T-helper 2 cell treated with Interferon-gamma antibody and Interleukin-4, amounts not matched to agents 100 ng/mL and 5 ng/mL, for 36 hours (primary cell): ENCODE data around the gene CCL14. TPM values are rescaled to one million over a fixed set of nuclear protein-coding genes. Genes with fewer than 3 reads are reported as not detected.

Experiments used
- intact Hi-C: fragments of 100-400 bp; cut with micrococcal nuclease; formaldehyde crosslinking; loops from one replicate; pipeline ENCODE4 v1.15.1; 2023
- total RNA-seq: library from RNA; stranded (reverse); gene quantifications from 2 replicates; pipeline ENCODE4 v1.2.3, GENCODE V29; 2022

The CCL14 gene
- total RNA-seq, 1 donor from 2014 or later, result not detected

DNA sequence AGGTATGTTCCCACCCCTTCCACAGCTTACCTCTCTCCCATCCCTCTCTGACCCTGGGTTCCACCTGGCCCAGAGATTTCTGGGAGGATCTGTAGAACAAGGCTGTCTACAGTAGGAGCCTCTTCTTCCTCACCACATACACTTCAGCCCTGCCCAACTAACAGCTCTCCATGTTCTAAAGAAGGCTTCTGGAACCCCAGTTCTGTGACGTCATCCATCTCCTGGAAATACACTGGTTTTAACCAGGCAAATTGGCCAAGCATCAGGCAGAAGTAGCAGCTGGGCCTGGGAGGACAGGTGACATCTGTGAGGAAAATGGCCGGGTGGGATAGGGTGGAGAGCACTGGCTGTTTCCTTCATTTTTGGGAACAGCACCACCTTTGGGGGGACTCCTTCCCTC is 43.0 kb downstream of the CCL14 start, which contains the start of gene LYZL6:
Gene LYZL6, minus strand, starts transcription at position 177 of the 400 bp plus-strand sequence. CDS start 4,357 bp downstream, outside the sequence.
- intact Hi-C loops, result no loop called here

DNA sequence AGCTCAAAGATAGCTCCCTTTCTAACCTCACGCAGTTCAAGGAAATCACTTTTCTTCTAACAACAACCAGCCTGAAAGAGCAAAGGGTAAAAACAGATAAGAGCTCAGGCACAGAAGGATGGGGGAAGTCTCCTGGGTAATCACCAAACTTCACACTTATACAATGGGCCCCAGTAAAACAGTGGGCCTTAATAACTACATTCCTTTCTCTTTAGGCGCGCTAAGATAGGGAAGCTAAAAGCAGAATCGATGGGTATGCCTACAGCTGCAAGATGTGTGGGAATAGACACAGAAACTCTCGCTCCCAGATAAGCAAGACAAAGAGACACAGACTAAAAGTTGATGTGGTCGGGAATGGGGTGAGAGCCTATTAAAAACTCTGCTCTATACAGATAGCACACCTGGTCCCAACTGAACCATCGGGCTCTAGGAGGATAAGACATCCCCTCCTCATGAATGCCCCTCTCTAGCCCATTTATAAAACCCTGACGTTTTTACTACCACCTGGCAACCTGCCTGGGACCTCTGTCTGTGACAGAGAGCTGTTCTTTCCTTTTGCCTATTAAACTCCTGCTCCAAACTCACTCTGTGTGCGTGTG is 43.8 kb downstream of the CCL14 start:
- intact Hi-C loops, result no loop called here

DNA sequence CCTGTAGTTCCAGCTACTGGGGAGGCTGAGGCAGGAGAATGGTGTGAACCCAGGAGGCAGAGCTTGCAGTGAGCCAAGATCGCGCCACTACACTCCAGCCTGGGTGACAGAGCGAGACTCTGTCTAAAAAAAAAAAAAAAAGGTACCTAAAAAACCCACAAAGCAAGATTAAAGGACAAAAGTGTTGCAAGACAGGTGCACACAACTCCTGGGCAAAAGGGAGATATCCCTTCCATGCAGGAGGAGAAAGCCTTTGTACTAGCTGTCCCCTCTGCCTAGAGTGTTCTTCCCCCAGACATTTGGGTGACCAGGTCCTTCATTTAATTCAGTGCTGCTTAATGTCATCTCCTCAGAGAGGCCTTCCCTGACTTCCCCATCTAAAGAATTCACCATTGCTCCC is 48.0 kb downstream of the CCL14 start:
- intact Hi-C loops, result loop anchor here (10.0 kb wide), 1 partner anchor 94 kb away; no protein-coding TSS in a partner anchor

DNA sequence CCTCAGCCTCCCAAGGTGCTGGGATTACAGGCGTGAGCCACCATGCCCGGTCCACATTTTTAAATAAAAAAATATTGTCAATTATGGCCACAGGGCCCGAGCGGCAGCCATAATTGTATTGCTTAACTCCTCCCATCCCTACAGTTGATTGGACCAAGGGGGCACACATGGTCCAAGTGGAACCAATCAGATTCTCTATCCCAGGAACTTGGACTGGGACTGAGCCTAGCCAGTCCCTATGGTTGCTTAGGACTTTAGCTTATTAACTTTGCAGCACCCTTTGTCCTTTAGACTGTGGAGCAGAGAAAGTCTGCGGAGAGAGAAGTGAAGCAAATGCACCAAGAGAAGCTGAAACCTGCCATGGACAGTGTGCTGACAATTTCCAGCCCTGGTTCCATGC is 50.5 kb downstream of the CCL14 start:
- intact Hi-C loops, result loop anchor here (10.0 kb wide), 1 partner anchor 91 kb away; no protein-coding TSS in a partner anchor

DNA sequence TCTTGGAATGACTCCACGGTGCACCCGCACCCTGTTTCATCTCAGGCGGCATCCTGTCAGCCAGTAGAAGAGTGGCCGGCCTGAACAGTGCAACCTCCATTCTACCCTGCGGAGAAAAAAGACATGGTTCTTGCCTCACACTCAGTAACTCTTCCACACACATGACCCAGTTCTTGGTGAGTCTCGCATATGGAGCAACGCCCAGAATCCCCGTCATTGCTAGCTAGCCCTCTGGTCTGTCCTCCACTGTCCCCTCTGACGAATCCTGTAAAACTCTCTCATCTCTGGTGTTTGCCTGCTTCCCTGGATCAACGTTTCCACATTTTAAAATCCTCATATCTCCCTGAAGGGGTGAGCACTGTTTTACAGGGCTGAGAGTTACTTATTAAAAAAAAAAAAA is 51.8 kb downstream of the CCL14 start:
- intact Hi-C loops, result loop anchor here (10.0 kb wide), 1 partner anchor 90 kb away; no protein-coding TSS in a partner anchor

Other genes with a start within 250 kb of the CCL14 start
- gene GAS2L2, start 233.5 kb downstream of the CCL14 start, total RNA-seq, result not detected in 2 replicates
- not detected in 2 replicates for gene C17orf50, start 225.8 kb downstream of the CCL14 start, total RNA-seq
- gene MMP28, start 191.1 kb downstream of the CCL14 start, total RNA-seq, result not detected in 2 replicates
- 284 and 294 TPM in 2 replicates for gene TAF15, start 177.2 kb downstream of the CCL14 start, total RNA-seq
- 0.20 and 0.45 TPM in 2 replicates for gene HEATR9, start 117.8 kb downstream of the CCL14 start, total RNA-seq
- gene CCL5, start 106.4 kb downstream of the CCL14 start, total RNA-seq, result 46.4 and 48.3 TPM in 2 replicates
- gene RDM1, start 56.0 kb downstream of the CCL14 start, total RNA-seq, result 7.2 and 7.5 TPM in 2 replicates
- gene LYZL6, start 43.0 kb downstream of the CCL14 start, total RNA-seq, result not detected in 2 replicates
- gene CCL16, start 5.2 kb downstream of the CCL14 start, total RNA-seq, result not detected in 2 replicates
- gene CCL15, start 14.8 kb upstream of the CCL14 start, total RNA-seq, result not detected in 2 replicates
- gene CCL23, start 31.2 kb upstream of the CCL14 start, total RNA-seq, result not detected in 2 replicates
- not detected in 2 replicates for gene CCL18, start 77.5 kb upstream of the CCL14 start, total RNA-seq
- 9.2 and 10.1 TPM in 2 replicates for gene CCL3, start 103.4 kb upstream of the CCL14 start, total RNA-seq
- 7.5 and 8.0 TPM in 2 replicates for gene CCL4, start 117.1 kb upstream of the CCL14 start, total RNA-seq
- gene TBC1D3B, start 189.9 kb upstream of the CCL14 start, total RNA-seq, result 8.8 and 9.8 TPM in 2 replicates
- gene CCL3L1, start 210.0 kb upstream of the CCL14 start, total RNA-seq, result 0.23 and 0.36 TPM in 2 replicates
- 0.45 and 0.75 TPM in 2 replicates for gene CCL4L2, start 224.3 kb upstream of the CCL14 start, total RNA-seq